Measurements from ENCODE around the gene CAMKK2.

DNA sequence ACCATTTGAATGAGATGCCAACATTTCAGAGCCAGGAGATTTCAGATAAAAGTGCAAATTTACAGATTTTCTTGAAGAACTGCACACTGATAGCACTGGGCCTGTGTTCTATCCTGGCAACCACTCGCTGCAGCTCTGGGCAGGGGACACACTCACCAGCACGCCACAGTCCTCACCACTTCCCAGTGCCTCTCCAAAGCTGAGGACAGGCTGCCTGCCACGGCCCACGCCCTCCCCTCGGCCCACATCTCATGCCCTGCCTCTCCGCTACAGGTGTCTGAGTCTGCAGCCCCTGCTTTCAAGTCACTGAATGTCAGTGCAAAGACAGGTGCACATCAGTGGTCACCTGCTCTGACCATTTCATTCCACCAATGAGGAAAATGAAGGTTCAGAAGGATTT is 12.7 kb downstream of the CAMKK2 start:
- TF ChIP-seq, protein P1, sequence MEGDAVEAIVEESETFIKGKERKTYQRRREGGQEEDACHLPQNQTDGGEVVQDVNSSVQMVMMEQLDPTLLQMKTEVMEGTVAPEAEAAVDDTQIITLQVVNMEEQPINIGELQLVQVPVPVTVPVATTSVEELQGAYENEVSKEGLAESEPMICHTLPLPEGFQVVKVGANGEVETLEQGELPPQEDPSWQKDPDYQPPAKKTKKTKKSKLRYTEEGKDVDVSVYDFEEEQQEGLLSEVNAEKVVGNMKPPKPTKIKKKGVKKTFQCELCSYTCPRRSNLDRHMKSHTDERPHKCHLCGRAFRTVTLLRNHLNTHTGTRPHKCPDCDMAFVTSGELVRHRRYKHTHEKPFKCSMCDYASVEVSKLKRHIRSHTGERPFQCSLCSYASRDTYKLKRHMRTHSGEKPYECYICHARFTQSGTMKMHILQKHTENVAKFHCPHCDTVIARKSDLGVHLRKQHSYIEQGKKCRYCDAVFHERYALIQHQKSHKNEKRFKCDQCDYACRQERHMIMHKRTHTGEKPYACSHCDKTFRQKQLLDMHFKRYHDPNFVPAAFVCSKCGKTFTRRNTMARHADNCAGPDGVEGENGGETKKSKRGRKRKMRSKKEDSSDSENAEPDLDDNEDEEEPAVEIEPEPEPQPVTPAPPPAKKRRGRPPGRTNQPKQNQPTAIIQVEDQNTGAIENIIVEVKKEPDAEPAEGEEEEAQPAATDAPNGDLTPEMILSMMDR (IDR thresholded peaks at IDR 0.05): no peak
- no peak for TF ChIP-seq POLR2A (IDR thresholded peaks at IDR 0.05)

Data from thyroid gland (tissue), 4 donors.